ENCODE measurements around the gene TJP1. TPM values are rescaled to one million over a fixed set of nuclear protein-coding genes. Genes with fewer than 3 reads are reported as not detected.

TJP1 gene
- total and polyA plus RNA-seq, 2 donors (not counting 1 experiment from before 2014, with no cell fraction given): 0.10 TPM; not detected in 1

- no peak overlapping the region for H3K9ac ChIP-seq (ENCODE audit: low read length)
- no peaks in the 10 kb centered on the region for H4K20me1 ChIP-seq (ENCODE audit: control insufficient read depth, insufficient read depth, low read length, poor library complexity, severe bottlenecking)
- no peak overlapping the region for H3K4me3 ChIP-seq (ENCODE audit: control extremely low read depth in 1 of 5, extremely low read depth in 1 of 5, insufficient read depth in 1 of 5, low read depth in 2 of 5, low read length in 4 of 5)
- H2AFZ ChIP-seq (ENCODE audit: insufficient read depth, low read depth, low read length, poor library complexity, severe bottlenecking): no peak overlapping the region
- H3K27me3 Mint-ChIP-seq: peaks cover 23% of the 10 kb centered on the region
- H3K9me3 ChIP-seq (ENCODE audit: control extremely low read depth in 1 of 3, control insufficient read depth in 2 of 3, insufficient read depth in 1 of 3, low read length in 2 of 3): peaks cover 0 to 13% (median 0%) of the 10 kb centered on the region in 3 donors
- H3K4me3 Mint-ChIP-seq: no peak overlapping the region
- H3K27ac ChIP-seq (ENCODE audit: low read length in 2 of 2): no peak overlapping the region
- no peak for ATAC-seq (ENCODE audit: low read depth)
- intact Hi-C loops (cut with micrococcal nuclease): no loop called here
- H3K4me1 Mint-ChIP-seq: no peaks in the 10 kb centered on the region
- POLR2A ChIA-PET: no interaction called here
- no peak for TF ChIP-seq EZH2 (IDR thresholded peaks at IDR 0.05; ENCODE audit: borderline replicate concordance, insufficient read depth, low read depth, low read length, poor library complexity, severe bottlenecking)
- no peak for TF ChIP-seq CTCF (IDR thresholded peaks at IDR 0.05)
- H3K4me2 ChIP-seq (replicated peaks; ENCODE audit: low read depth, low read length, poor library complexity, severe bottlenecking): no peak overlapping the region
- no peaks in the 10 kb centered on the region for H3K36me3 ChIP-seq (replicated peaks in 1 of 2; ENCODE audit: control extremely low read depth in 1 of 2, control insufficient read depth in 1 of 2, extremely low read depth in 1 of 2, insufficient read depth in 2 of 2, low read length in 1 of 2)
- CTCF ChIA-PET: no interaction called here
- no peaks in the 10 kb centered on the region for H3K9me3 Mint-ChIP-seq (ENCODE audit: insufficient read depth)
- no peak overlapping the region for H3K27ac Mint-ChIP-seq
- DNase-seq: no peak
- 86% methylated on average over 14 of the region's 15 CpGs for WGBS (ENCODE audit: insufficient coverage)
- H3K79me2 ChIP-seq (ENCODE audit: control insufficient read depth, insufficient read depth, low read length): no peaks in the 10 kb centered on the region
- no peaks in the 10 kb centered on the region for H3K4me1 ChIP-seq (ENCODE audit: control insufficient read depth in 2 of 2, insufficient read depth in 2 of 2, low read length in 2 of 2)
- H3K27me3 ChIP-seq (replicated peaks in 1 of 4; ENCODE audit: control extremely low read depth in 1 of 4, control insufficient read depth in 3 of 4, insufficient read depth in 4 of 4, low read length in 3 of 4): no peaks in the 10 kb centered on the region
These were observed 141.0 kb downstream of the TJP1 start for GRCh38 chr15:29681166-29681845.

GRCh38 chr15:29680465-29681165, 141.7 kb downstream of the TJP1 start:
- Histone ChIP-seq H3K4me2 (replicated peaks; ENCODE audit: low read depth, low read length, poor library complexity, severe bottlenecking) (no peak overlapping the region), H3K27me3 (replicated peaks in 1 of 4; ENCODE audit: control extremely low read depth in 1 of 4, control insufficient read depth in 3 of 4, insufficient read depth in 4 of 4, low read length in 3 of 4) (peaks cover 0 to 5% (median under 1%) of the 10 kb centered on the region in 4 experiments), H4K20me1 (ENCODE audit: control insufficient read depth, insufficient read depth, low read length, poor library complexity, severe bottlenecking) (no peaks in the 10 kb centered on the region), H3K79me2 (ENCODE audit: control insufficient read depth, insufficient read depth, low read length) (no peaks in the 10 kb centered on the region), H3K9ac (ENCODE audit: low read length) (no peak overlapping the region), H3K36me3 (replicated peaks in 1 of 2; ENCODE audit: control extremely low read depth in 1 of 2, control insufficient read depth in 1 of 2, extremely low read depth in 1 of 2, insufficient read depth in 2 of 2, low read length in 1 of 2) (no peaks in the 10 kb centered on the region), H2AFZ (ENCODE audit: insufficient read depth, low read depth, low read length, poor library complexity, severe bottlenecking) (no peak overlapping the region), H3K9me3 (ENCODE audit: control extremely low read depth in 1 of 3, control insufficient read depth in 2 of 3, insufficient read depth in 1 of 3, low read length in 2 of 3) (peaks cover 0 to 19% (median 0%) of the 10 kb centered on the region in 3 donors), H3K4me1 (ENCODE audit: control insufficient read depth in 2 of 2, insufficient read depth in 2 of 2, low read length in 2 of 2) (no peaks in the 10 kb centered on the region), H3K27ac (ENCODE audit: low read length in 2 of 2) (no peak overlapping the region), H3K4me3 (ENCODE audit: control extremely low read depth in 1 of 5, extremely low read depth in 1 of 5, insufficient read depth in 1 of 5, low read depth in 2 of 5, low read length in 4 of 5) (no peak overlapping the region)
- intact Hi-C loops (cut with micrococcal nuclease): no loop called here
- CTCF ChIA-PET: no interaction called here
- DNase-seq (no peak), ATAC-seq (ENCODE audit: low read depth) (no peak)
- Mint-ChIP-seq H3K9me3 (ENCODE audit: insufficient read depth) (no peaks in the 10 kb centered on the region), H3K27ac (no peak overlapping the region), H3K4me1 (no peaks in the 10 kb centered on the region), H3K27me3 (peaks cover 24% of the 10 kb centered on the region), H3K4me3 (no peak overlapping the region)
- 72% methylated on average over 8 of the region's 12 CpGs for WGBS (ENCODE audit: insufficient coverage)
- no peak for TF ChIP-seq CTCF (IDR thresholded peaks at IDR 0.05)
- TF ChIP-seq EZH2 (IDR thresholded peaks at IDR 0.05; ENCODE audit: borderline replicate concordance, insufficient read depth, low read depth, low read length, poor library complexity, severe bottlenecking): no peak
- POLR2A ChIA-PET: no interaction called here

Data from B cell (primary cell).